Activated CD4-positive, alpha-beta T cell treated with anti-CD3 and anti-CD28 coated beads for 4 hours (primary cell): ENCODE measurements around the gene ZNF598.

ENCODE experiments used
- DNase-seq, 2 donors: peaks; one replicate each; pipeline ENCODE4 v3.0.0-alpha.2; 2020

ZNF598 gene

DNA sequence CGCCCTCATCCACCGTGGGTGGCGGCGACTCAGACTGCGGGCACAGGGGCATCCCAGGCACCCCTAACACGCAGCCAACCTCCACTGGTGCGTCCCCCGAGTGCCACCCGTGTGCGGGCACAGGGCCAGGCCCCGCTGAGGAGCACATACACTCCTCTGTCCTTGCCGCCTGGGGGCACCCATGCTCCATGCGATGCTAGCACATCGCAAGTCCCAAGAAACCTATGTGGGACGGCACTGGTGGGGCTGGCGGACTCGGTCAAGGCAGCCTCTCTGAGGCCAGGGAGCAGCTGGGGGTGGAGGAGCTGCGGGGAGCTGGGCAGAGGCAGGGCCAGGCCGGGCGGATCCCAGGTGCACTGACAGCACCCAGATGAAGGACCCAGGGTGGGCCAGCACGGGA is 4.0 kb downstream of the ZNF598 start:
- no peak for DNase-seq

DNA sequence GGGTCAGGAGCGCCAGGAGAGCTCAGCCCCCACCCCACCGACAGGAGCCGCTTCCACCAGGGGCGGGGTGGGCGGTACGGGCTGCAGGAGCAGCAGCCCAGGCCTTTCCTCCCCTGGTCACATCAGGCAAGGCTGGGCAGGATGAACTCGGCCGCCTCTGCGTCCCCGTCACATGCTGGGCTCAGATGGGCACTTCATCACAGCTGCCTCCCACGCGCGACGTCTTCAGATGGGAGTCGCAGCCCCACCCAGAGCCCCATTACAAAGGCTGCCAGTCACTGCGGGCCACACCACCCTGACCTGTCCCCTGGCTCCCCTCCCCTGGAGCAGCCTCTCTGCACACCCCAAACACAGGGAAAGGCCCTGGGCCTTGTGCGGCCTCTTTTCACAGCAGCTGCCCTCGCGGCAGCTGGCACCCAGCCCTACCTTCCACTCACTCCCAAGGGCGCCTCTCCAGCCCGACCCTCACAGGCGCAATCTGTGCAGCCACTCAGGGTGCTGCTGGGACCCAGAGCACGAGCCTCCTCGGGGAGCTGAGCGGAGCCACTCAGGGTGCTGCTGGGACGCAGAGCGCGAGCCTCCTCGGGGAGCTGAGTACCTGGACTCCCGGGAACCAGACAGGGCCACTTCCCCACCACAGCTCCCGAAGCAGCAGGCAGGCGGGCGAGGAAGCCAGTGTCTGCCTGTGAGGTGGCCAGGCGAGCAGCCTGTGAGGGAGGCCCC is 4.7 kb downstream of the ZNF598 start:
- DNase-seq, result no peak

DNA sequence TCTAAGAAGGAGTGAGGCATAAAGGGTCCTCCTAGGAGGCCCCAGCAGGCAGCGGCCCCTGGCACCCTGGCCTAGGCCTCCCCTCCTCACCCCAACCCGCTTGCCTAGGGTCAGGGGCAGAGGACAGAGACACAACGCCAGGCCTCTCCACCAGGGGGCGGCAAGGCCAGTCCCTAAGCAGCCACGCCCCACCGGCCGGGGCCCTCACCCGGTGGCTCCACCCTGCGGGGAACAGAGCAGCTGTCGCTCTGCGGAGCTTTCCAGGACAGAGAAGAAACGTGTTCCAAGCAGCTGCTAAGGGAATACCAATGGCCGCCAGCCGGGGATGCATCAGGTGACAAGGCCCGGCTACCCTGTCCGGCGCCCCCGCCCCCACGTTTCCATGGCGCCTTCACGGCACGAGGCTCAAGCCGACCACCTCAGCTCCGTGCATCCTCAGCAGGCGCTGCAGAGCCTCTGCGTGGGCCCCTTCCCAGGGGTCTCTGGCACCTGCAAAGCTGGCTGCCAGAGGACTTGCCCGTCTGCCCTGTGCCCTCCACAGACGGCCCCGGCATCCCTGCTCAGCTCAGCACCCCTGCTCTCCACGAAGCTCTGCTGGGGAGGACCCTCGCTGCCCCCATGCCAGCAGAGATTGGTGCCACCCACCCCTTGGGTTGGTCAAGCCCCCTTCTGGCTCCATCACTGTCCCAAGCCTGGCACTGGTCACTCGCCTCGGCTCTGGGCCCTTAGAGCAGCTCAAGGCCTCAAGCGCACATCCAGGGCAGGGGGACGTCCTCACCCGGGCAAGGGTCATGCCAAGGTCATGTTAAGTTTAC is 5.6 kb downstream of the ZNF598 start:
- peak; percentile 85 to 86 for DNase-seq

DNA sequence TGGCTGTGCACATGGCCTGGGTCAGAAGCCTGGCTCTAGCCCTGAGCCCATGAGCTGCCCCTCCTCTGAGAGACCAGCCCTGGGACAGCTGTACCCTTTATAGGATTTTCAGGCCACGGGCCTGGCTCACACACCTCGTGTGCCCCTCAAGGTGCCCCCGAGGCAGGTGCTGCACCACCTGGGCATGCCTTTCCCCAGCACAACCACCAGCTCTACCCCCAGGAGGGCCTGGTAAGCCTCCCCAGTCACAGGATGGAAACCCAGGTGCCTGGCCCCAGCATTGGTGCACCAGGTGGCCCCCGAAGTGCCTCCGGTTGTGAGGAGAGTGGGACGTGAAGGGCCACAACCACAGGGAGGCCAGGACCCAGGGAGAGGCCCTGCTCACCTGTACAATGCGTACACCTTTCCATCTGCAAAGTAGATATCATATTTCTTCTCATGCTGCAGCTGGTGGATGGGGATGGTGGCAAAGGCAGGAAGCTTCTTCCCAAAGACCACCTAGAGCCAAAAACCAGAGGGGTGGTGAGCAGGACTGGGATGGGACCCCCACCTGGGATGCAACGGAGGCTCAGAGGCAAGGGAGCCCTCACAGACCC is 6.3 kb downstream of the ZNF598 start:
- DNase-seq, result no peak

DNA sequence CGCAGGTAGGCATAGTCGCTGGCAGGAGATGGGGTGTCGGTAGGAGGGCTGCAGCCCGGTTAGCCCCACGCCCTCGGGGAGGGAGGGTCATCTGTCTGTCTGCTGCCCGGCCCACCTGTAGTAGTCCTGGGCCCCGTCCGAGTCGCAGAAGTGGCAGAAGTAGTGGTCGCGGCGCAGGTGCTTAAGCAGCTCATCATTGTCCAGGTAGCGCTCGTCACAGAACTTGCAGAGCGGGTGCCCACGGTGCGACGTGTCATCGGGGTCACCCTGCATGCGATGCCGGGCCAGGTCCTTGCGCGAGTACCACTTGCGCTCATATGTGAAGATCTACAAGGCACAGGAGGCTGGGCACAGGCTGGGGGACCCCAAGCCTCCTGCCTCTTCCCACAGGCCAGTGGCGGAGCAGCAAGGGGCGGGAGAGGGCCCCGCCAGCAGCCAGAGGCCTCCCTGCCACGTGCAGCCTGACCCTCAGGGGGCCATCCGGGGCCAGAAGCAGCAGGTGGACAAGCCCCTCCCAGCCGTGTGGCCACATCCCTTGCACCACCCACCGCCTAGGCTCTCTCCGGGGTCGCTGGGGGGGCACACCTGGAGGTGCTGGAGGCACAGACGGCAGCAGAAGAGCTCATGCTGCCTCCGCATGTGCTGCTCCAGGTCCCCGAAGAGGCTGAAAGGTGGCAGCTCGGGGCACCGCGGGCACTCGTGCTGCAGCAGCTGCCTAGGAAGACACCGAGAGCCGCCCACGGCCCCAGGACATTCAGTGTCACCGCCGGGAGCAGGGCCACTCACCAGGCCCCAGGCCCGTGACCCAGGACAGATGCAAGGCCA is 7.0 kb downstream of the ZNF598 start:
- DNase-seq, result no peak

DNA sequence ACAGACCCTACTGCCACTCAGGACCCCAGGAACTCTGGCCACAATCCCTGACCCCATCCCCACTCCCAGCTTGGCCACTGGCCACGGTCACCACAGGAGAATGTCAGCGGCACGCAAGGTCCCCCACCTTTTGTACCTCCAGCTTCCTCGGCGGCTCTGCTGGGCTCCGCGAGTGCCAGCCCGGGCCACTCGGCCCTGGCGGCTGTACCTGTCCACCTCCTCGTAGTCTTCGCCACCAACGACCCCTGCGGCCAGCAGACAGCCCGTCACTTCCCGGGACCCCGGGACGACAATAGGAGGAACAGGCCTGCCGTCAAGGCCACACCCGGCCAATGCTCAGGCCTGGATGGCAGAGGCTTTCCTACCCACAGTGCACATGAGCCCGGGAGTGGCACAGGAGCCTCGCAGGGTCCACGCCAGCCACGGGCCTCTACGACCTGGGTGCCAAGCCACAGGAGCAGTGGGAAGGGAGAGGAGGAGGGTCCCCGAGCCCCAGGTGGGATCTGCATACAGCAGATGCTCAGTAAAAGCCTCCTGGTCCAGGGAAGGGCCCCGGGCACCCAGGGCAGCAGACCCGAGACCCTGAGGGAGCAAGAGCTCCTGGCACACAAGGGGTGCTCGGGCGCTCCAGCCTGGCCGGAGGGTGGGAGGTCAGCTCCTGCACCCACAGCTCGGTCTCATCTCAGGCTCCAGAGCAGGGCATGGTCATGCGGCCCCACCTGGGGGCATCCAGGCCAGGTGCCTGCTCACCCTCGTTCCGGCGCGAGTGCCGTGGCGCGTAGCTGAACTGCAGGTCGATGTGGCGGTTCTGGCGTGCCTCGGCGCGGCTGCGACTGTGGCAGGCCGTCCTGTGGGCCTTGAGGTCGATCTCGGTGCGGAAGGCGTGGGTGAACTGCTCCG is 7.9 kb downstream of the ZNF598 start:
- no peak for DNase-seq

DNA sequence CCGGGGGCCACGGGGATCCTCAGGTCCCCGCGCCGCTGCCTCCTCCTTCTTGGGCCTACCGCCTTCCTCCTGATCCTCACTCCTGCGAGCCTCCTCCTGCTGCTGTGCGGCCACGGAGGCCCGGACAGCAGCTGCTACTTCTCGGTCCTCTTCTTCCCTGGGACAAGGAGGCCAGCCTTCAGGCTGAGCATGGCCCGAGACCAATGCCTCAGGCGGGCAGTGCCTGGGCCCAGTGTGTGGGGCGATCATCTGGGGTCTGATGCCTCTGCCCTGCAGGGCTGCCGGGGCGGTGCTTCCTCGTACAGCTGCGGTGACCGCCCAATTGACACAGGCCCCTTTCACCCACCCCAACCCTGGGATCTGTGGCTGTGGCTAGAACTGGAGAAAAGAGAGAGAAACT is 8.6 kb downstream of the ZNF598 start:
- no peak for DNase-seq

DNA sequence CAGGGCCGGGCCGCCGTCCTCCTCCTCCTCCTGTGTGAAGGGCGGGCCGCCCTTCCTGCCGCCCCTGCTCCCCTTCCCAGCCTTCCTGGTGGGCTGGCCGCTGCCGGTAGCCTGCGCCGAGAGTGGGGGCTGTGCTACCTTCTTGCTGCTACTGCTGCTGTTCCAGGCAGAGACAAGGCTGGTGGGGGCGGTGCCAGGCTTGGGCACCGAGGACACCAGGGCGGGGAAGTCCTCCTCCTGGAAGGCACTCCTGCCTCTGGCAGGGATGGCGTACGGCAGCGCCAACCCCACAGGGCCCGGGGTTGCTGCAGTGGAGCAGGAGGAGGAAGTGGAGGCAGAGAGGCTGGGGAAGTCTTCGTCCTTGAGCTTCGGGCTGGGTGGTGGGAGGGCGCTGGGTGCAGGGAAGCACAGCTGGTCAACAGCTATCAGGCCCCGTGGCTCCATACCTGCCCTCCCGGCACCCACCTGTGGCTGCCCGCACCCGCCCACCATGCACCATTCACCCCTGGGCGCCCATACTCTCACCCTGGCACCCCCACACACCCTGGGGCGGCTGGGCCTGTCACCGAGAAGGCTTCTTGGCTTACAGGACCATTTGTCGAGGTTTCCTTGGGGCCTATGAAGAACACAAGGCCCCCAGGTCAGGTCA is 9.6 kb downstream of the ZNF598 start:
- no peak for DNase-seq

DNA sequence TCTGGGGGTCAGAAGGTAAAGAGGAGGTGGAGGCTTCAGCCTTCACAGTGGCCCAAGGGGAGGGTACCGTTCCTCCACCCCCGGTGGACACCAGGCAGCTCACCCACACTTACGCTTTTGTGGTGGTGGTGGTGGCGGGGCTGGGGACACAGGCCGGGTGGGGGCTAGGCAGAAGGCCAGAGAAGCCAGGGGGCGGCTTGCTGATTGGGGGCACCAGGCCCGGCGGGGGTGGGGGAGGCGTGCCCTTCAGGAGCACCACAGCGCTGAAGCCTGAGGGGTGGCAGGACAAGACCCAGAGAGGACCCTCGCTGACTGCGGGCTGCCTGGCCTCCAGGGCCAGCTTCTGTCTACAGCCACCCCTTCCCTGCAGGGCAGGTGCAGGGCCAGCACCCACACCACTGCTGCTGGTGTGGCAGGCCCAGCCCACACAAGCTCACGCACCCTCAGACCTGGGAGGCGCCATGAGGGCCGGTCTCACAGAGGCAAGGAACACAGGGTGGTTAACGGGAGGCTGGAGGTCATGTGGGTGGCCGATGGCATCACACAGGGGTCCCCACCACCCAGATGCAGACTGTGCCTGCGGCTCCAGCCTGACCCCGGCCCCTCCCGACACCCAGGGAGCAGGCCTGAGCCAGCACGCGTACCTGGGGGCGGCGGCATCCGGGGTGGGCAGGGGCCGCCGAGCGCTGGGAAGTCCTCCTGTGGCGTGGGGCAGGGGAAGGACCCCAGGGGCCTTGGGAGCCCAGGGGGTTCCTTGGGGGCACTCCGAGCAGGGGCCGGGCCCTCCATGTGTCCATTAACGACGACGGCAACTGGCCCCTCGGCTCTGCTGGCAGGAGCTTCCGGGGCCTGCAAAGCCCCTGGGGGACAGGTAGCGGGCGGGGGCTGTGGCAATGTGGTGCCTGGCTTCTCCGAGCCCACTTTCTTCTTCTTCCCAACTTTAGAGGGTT is 10.5 kb downstream of the ZNF598 start:
- no peak for DNase-seq

DNA sequence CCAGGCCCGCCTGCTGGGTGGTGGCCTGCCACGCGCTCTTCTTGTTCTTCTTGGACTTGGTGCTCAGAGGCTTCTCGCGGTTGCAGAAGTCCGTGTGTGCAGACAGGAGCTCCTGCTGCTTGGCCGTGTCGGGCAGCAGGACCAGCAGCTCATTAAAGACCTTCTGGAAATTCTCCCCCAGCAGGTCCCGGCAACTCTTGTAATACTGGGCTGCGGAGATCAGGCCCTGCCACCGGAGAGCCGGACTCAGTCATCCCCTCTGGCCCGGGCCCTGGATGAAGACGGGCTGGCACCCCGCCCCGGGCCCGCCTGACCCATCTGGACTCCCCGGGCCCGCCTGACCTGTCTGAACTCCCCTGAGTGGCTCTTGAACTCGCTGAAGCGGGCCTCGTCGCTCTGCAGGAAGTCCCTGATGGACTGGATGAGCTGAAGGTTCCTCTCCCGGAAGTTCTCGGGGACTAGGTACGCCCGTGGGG is 11.2 kb downstream of the ZNF598 start:
- DNase-seq, result no peak

DNA sequence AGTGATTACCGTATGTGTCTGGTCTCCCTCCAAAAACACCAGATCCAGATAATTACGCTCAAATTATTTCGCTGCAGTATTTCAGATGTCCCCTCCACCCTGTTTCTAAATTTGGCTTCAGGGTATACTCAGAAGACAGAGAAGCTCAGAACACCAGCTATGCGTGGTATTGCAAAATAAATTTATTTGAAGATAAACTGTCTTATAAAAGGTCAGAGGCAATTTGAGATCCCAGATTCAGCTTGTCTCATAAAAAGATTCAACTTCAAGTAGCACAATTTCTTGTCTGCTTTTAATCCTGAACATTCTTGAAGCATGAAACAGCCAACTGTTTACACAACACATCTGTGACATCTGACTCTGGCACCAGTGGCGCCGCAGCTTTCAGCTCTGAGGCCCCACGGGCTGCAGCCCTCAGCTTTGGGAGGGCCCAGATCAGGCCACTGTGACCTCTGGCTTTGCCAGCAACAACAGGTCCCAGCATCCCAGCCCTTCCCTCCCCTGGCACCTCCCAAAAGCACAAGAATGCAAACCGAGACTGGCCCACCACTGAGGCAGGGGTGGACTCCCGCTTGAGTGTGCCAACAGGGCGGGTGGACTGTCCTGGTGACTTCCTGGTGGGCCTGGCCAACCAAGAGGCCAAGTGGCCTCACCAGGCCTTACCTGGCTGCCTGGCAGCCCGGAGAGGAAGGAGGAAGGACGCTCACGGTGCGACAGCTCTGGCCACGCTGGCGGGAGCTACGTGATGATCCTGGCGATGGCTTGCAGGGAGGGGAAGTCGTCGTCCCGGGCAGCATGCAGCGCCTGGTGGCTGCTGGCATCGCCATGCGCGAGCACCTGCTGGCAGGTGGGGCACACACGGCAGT is 11.9 kb downstream of the ZNF598 start:
- no peak for DNase-seq

DNA sequence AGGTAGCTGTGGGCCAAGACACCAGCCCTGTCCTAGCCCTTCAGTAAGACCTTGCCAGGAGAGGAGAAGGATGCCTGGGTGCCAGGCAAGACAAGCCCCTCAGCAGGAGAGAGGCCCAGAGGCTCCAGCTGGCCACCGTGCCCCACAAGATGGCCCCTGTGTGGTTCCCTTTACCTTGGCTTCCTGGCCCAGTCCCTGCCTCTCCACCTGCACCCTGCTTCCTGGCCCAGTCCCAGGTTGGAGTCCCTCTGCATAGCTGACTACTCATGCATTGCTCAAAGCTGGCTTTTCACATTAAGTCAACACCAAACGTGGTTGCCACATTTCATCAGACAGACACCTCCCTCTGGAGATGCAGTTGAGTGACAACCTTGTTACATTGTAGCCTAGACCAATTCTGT is 15.9 kb downstream of the ZNF598 start:
- DNase-seq, result no peak

DNA sequence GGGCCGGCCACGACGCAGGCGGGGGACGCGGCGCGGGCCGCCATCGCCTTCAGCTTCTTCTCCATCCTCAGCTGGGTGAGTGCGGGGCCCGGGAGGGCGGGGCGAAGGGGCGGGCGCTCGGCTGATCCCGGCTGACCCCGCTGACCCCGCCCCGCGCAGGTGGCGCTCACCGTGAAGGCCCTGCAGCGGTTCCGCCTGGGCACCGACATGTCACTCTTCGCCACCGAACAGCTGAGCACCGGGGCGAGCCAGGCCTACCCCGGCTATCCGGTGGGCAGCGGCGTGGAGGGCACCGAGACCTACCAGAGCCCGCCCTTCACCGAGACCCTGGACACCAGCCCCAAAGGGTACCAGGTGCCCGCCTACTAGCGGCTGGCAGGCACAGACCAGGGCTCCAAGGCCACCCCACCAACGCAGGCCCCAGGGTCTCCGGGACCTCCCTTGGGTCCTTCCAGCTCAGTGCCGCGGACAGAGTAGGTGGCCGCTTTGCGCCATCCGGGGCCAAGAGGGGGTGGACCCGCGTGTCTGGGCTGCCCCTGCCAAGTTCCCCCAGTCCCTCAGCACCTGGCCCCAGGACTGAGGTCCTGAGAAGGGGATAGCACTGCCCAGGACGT is 16.8 kb downstream of the ZNF598 start:
- no peak for DNase-seq

DNA sequence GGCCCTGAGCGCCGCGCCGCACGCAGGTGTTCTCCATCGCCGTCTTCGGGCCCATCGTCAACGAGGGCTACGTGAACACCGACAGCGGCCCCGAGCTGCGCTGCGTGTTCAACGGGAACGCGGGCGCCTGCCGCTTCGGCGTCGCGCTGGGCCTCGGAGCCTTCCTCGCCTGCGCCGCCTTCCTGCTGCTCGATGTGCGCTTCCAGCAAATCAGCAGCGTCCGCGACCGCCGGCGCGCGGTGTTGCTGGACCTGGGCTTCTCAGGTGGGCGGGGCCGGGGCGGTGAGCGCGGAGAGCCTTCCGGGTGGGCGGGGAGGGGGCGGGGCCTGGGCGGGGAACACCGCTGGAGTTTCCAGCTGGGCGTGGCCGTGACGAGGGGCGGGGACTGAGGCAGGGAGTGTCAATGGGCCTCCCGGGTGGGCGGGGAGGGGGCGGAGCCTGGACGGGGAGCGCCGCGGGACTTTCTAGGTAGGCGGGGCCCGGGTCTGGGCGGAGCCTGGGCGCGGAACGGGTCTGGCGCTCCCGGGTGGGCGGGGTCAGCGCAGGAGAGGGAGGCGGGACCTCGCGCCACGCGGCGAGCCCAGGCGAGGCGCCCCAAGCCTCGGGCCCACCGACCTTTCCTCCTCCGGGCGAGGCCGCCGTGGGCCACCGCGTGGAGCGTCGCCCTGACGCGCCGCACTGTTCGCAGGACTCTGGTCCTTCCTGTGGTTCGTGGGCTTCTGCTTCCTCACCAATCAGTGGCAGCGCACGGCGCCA is 17.5 kb downstream of the ZNF598 start:
- DNase-seq, result peak; percentile 98 to 99

DNA sequence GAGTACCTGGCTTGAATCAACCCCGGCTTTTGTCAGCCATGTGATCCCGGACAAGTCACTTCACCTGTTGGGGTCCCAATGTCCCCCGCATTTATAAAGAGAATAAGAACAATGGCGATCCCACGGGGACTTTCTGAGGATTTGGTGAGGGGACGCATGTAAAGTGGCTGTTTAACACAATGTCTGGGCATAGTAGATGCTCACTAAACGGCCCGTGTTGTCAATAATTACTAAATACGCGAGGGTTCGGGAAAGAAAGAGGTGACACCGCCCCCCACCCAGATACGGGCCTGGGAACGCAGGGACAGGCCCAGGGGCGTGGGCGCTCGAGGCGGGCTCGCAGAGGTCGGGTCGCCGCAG is 18.1 kb downstream of the ZNF598 start:
- no peak for DNase-seq

DNA sequence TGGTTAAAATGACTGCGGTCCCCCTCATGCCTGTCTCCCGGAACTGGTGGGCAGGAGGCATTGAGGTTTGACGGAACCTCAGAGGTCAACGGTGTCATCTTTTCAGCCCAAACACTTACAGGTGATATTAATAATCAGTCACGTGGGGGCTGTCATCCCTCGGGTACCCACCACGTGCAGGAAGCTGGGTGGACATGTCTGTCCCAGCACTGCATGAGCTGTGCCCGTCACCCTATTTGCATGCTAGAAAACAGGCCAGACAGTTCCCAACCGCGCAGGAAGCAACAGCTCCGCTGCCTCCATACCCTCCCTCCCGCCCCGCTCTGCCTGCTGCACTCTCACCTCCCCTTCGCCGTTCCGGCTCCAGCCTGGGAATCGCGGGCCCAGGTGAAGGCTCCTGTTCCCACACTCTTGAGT is 18.5 kb downstream of the ZNF598 start:
- DNase-seq, result peak in 1 of 2 donors; percentile 49

DNA sequence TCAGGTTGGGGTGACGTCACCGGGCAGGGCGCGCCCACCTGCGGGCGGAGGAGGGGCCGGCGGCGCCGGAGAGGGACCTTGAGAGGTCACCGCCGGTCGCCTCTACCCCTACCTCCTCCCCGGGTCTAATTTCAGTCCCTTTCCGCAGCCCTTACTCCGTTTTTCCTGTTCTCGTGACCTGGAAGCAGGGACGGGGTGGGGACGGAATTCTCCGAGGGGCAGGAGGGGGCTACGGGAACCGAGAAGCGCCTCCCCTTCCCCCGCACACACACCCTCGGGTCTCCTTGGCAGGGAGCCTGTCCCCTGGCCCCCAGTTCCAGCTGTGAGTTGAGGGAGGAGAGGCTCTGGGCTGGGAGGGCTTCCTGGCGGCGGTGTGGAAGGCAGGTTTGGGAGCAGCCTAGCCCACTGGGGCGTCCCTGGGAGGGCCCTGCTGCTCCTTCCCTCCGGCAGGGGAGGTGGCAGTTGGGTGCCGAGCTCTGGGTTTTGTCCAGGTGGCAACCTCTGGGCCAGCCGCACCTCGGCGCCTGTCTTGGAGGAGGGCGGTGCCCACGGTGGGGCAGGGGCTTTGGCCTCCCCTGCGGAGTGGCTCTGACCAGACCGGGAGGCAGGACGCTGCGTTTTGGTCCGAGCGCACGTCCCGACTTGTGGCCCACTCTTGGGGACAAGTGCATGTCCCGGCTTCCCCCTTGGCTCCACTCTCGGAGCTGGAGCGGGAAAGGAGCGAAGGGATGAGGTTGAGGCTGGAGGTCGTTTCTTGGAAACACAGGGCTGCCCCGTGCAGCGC is 19.1 kb downstream of the ZNF598 start:
- DNase-seq, result peak; percentile 41
